Stomach smooth muscle (tissue), 2 donors: ENCODE measurements around the gene DOCK11.
"Not testable (repeated sequence)": the region's sequence is repeated elsewhere in the genome, so short reads cannot be mapped to it uniquely, and the experiment has no call there.

Experiments
- H3K27ac ChIP-seq: one replicate; pipeline ENCODE4 v1.7.0; 2013; ENCODE audit warnings: mild to moderate bottlenecking, low read length, inconsistent platforms
- H3K27me3 ChIP-seq, 2 donors: one replicate each; pipeline ENCODE4 v1.7.0; 2013; ENCODE audit warnings: low read length in 2 of 2; ENCODE audit not compliant: insufficient read depth in 2 of 2, control insufficient read depth in 1 of 2
- H3K36me3 ChIP-seq, 2 donors: one replicate each; pipeline ENCODE4 v1.7.0; 2013; ENCODE audit warnings: low read length in 2 of 2; ENCODE audit not compliant: control insufficient read depth in 2 of 2, insufficient read depth in 2 of 2
- H3K4me1 ChIP-seq: one replicate; pipeline ENCODE4 v1.7.0; 2013; ENCODE audit warnings: low read length; ENCODE audit not compliant: control insufficient read depth, insufficient read depth
- H3K4me3 ChIP-seq, 2 donors: one replicate each; pipeline ENCODE4 v1.7.0; 2013; ENCODE audit warnings: low read length in 2 of 2
- H3K9ac ChIP-seq, 2 donors: one replicate each; pipeline ENCODE4 v1.7.0; 2013; ENCODE audit warnings: low read length in 2 of 2, mild to moderate bottlenecking in 1 of 2
- H3K9me3 ChIP-seq, 2 donors: one replicate each; pipeline ENCODE4 v1.7.0; 2013; ENCODE audit warnings: low read length in 2 of 2; ENCODE audit not compliant: control insufficient read depth in 2 of 2
- donor health status: healthy.
- donor health status: Pancreatic carcinoma.

Gene DOCK11

DNA sequence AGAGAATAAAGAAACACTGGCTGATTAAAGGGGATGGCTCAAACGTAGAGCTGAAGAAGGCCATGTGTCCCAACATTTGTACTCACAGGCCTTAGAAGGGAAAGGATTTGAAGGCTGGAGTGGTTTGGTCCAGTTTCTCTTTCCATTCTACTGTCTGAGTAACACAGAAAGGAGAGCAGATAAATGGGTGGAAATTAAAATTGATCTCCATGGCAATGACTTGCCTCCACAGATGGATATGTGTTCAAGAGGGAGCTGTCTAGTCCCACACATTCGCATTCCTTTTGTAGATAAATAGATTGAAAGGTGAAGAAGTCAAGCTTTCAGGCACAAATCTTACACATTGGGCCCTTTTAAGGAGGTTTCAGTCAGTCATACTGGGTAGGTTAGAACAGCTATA, 74.6 kb downstream of the DOCK11 start:
- H3K27me3 ChIP-seq: peaks cover 0 to 2% of the 10 kb centered on the region in 2 donors
- no peaks in the 10 kb centered on the region for H3K9me3 ChIP-seq
- no peak overlapping the region for H3K4me3 ChIP-seq
- H3K9ac ChIP-seq: no peak overlapping the region
- H3K4me1 ChIP-seq: no peaks in the 10 kb centered on the region
- H3K36me3 ChIP-seq: peaks cover 0 to 4% of the 10 kb centered on the region in 2 donors
- H3K27ac ChIP-seq: no peak overlapping the region

DNA sequence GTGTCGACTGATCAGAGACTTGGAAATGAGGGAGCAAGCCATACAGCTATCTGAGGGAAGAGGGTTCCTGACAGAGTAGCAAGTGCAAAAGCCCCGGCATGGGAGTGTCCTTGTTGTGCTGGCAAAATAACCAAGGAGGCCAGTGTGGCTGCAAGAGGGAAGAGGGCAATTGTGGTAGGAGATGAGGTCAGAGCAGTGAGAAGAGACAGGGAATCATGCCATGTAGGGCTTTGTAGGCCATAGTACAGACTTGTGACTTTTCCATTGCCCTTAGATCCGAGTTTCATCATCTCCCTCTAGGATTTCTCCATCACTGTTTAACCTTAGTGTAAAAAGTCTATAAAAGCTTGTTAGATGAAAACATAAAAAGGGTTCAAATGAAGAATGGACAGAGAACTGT, 76.2 kb downstream of the DOCK11 start:
- Histone ChIP-seq H3K36me3 (peaks cover 0 to 4% of the 10 kb centered on the region in 2 donors), H3K4me3 (no peak overlapping the region), H3K4me1 (no peaks in the 10 kb centered on the region), H3K27me3 (peaks cover 0 to 3% of the 10 kb centered on the region in 2 donors), H3K9ac (no peak overlapping the region), H3K9me3 (no peaks in the 10 kb centered on the region), H3K27ac (no peak overlapping the region)

- H3K27ac ChIP-seq: no peak overlapping the region
- peaks cover 0 to 3% of the 10 kb centered on the region in 2 donors for H3K27me3 ChIP-seq
- H3K9ac ChIP-seq: no peak overlapping the region
- no peaks in the 10 kb centered on the region for H3K4me1 ChIP-seq
- no peaks in the 10 kb centered on the region for H3K9me3 ChIP-seq
- peaks cover 2 to 4% of the 10 kb centered on the region in 2 donors for H3K36me3 ChIP-seq
- H3K4me3 ChIP-seq: no peak overlapping the region
Observed at GRCh38 chrX:118574666-118575065, 79.1 kb downstream of the DOCK11 start.

DNA sequence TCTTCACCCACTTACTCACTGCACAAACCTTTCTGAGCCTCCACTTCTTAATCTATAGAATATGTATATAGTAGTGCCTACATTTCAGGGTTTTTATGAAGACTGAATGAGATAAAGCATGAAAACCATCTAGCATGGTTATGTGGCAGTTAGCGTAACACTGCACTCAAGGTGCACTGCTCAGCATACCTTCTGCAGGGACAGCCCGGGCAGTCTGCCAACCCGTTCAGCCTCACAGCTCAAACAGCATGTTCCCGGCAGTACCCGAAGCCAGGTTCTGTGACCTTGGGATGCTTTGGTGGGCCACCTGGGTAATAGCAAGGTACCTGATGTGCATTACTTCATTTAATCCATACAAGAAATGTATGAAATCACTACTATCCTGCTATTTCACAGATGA, 81.4 kb downstream of the DOCK11 start:
- peaks cover 2 to 4% of the 10 kb centered on the region in 2 donors for H3K36me3 ChIP-seq
- H3K27me3 ChIP-seq: peaks cover 0 to 2% of the 10 kb centered on the region in 2 donors
- no peaks in the 10 kb centered on the region for H3K4me1 ChIP-seq
- H3K9me3 ChIP-seq: no peaks in the 10 kb centered on the region
- no peak overlapping the region for H3K4me3 ChIP-seq
- no peak overlapping the region for H3K27ac ChIP-seq
- H3K9ac ChIP-seq: no peak overlapping the region

DNA sequence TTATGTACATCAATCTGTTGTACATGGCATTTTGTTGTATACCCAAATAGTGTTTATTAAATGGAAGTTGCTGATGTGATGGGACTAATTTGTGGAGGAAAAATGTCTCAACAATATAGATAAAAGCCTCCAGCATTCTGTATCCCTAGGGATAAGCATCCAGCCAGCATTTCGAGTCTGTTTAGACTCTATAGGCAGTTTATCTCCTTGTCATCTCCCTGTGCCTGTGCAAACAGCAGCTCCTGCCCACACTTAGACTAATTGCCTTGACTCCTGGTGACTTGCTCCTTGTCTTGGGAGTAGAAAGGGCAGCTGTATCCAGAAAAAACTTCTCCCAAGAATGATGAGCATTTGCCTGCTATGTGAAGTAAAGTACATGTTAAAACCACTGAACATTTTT, 83.8 kb downstream of the DOCK11 start:
- Histone ChIP-seq H3K27me3 (peaks cover 0 to 2% of the 10 kb centered on the region in 2 donors), H3K4me1 (no peaks in the 10 kb centered on the region), H3K4me3 (no peak overlapping the region), H3K9me3 (no peaks in the 10 kb centered on the region), H3K27ac (no peak overlapping the region), H3K9ac (no peak overlapping the region), H3K36me3 (peaks cover 2 to 3% of the 10 kb centered on the region in 2 donors)

GRCh38 chrX:118582926-118583325, 87.3 kb downstream of the DOCK11 start:
- H3K9ac ChIP-seq, H3K4me3 ChIP-seq, H3K36me3 ChIP-seq, H3K27me3 ChIP-seq, H3K4me1 ChIP-seq, H3K27ac ChIP-seq, H3K9me3 ChIP-seq: not testable (repeated sequence)

GRCh38 chrX:118583781-118584180, 88.2 kb downstream of the DOCK11 start:
- no peak overlapping the region for H3K4me3 ChIP-seq
- H3K9me3 ChIP-seq: no peaks in the 10 kb centered on the region
- peaks cover 2 to 9% of the 10 kb centered on the region in 2 donors for H3K36me3 ChIP-seq
- H3K4me1 ChIP-seq: no peaks in the 10 kb centered on the region
- no peak overlapping the region for H3K27ac ChIP-seq
- H3K9ac ChIP-seq: no peak overlapping the region
- H3K27me3 ChIP-seq: no peaks in the 10 kb centered on the region

- Histone ChIP-seq H3K4me1 (no peaks in the 10 kb centered on the region), H3K36me3 (peaks cover 2 to 9% of the 10 kb centered on the region in 2 donors), H3K9me3 (no peaks in the 10 kb centered on the region), H3K27ac (no peak overlapping the region), H3K27me3 (no peaks in the 10 kb centered on the region), H3K9ac (no peak overlapping the region), H3K4me3 (no peak overlapping the region)
Observed at GRCh38 chrX:118585296-118585695, 89.7 kb downstream of the DOCK11 start.

GRCh38 chrX:118586206-118586605, 90.6 kb downstream of the DOCK11 start:
- H3K4me1 ChIP-seq, H3K4me3 ChIP-seq, H3K36me3 ChIP-seq, H3K9me3 ChIP-seq, H3K9ac ChIP-seq, H3K27ac ChIP-seq, H3K27me3 ChIP-seq: not testable (repeated sequence)

- Histone ChIP-seq H3K36me3 (peaks cover 6 to 13% of the 10 kb centered on the region in 2 donors), H3K9me3 (no peaks in the 10 kb centered on the region), H3K4me1 (no peaks in the 10 kb centered on the region), H3K4me3 (no peak overlapping the region), H3K27ac (no peak overlapping the region), H3K27me3 (no peaks in the 10 kb centered on the region), H3K9ac (no peak overlapping the region)
Observed at GRCh38 chrX:118588715-118589114, 93.1 kb downstream of the DOCK11 start.

- no peaks in the 10 kb centered on the region for H3K9me3 ChIP-seq
- no peak overlapping the region for H3K27ac ChIP-seq
- H3K4me3 ChIP-seq: no peak overlapping the region
- H3K4me1 ChIP-seq: no peaks in the 10 kb centered on the region
- H3K27me3 ChIP-seq: peaks cover 0 to 4% of the 10 kb centered on the region in 2 donors
- no peak overlapping the region for H3K9ac ChIP-seq
- H3K36me3 ChIP-seq: peaks cover 6 to 15% of the 10 kb centered on the region in 2 donors
Observed at GRCh38 chrX:118589227-118589626, 93.6 kb downstream of the DOCK11 start.
